Right renal pelvis (tissue), 4 donors: ENCODE data around the gene TSPAN8. TPM values are rescaled to one million over a fixed set of nuclear protein-coding genes. Genes with fewer than 3 reads are reported as not detected.
"Not testable (repeated sequence)": the region's sequence is repeated elsewhere in the genome, so short reads cannot be mapped to it uniquely, and the experiment has no call there.

Source experiments
- DNase-seq, 4 donors: peaks; one replicate each; pipeline ENCODE4 v3.0.0-alpha.2; 2013; ENCODE audit warnings: low read depth in 4 of 4, low spot score in 3 of 4, missing footprints in 1 of 4
- polyA plus RNA-seq, 4 donors: library from polyadenylated mRNA; unstranded; fragments of 120-200 nt; gene quantifications; one replicate each; pipeline ENCODE4 v1.2.1, GENCODE V29; 2013; ENCODE audit not compliant: insufficient read length in 4 of 4

Gene TSPAN8
- polyA plus RNA-seq, 4 donors: 33.3 to 45.3 (median 38.5) TPM

DNA sequence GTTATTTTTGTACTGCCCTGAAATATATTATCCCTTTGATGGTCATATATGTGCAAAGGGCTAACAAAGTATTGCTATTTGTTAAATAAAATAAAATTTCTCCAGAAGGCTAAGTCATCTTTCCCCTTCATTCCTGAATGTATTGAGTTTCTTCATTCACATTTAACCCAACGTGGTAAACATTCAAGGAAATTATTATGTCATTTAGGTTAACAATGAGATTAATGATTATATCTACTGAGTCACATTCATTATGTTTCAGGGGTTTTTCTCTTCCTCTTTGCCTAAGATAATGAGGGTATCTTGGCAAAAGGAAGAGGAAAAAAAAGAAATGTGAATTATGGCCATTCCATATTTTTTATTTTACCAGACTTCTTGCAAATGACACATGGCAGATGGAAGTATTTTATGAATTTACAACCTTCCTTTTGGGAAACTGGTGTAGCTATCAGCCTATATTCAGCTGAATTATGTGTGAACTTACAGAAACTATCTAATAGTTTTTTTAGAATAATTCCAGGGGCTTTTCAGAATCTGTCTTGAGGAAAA lies 27.2 kb downstream of the TSPAN8 start:
- DNase-seq: no peak

DNA sequence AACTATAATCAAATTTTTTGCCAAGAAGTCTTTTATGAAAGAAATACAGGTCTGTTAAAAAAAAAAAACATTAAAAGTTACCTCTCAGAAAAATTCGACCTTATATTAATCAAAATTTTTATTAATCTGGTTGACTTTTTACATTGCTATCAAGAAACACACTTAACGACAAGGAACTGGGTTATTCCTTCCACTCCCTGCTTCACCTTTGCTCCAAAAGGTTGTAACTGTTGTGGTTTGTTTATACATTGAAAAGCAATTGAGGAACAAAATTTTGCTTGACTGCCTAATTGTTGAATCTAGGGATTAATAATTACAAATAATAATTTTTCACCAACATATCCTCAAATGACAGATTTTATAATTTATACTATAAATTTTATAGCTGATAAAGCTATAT lies 28.4 kb downstream of the TSPAN8 start:
- no peak for DNase-seq

DNA sequence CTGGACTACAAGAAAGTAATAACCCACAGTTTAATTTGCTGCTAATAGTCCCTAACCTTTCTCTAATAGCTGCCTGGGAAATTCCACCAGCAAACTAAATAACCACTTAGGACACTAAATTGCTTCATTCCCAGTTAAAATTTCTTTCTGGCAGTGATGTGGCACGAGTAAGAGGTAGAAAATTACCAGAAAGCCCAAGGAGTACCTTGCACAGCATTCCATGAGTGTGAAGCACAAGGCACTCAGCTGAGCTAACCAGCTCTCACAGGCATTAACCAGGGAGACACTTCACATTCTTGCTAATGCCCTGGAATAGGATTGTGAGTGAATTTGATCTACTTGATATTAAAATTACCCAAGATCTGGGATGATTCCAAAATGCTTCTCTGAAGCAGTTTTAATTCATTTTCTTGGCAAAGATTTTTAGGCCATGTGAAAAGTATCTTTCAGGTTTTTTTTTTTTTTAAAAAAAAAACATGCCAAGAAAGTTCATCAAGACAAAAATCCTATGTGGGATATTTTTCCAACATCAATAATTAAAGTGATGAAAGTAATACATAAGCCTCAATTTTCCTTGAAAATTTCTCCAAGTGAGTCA lies 29.5 kb downstream of the TSPAN8 start:
- DNase-seq: no peak

DNA sequence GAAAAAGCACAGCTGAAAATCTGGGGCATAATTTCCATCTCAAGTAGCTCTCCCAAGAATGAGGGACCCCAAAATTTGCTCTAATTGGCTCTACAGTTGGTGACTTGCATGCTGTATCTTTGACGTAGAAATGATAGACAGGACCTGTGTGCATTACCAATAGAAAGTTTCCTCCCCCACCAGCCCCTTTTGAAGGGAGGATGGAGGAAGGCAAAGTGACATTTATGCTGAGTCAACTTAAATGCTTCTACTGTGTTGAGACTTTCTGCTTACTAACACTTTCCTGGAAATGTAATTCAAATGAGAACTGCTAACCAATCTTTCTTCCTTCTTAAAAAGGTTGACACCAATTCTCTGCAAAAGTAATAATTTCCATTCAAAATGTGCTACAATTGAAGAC lies 31.9 kb downstream of the TSPAN8 start:
- no peak for DNase-seq

DNA sequence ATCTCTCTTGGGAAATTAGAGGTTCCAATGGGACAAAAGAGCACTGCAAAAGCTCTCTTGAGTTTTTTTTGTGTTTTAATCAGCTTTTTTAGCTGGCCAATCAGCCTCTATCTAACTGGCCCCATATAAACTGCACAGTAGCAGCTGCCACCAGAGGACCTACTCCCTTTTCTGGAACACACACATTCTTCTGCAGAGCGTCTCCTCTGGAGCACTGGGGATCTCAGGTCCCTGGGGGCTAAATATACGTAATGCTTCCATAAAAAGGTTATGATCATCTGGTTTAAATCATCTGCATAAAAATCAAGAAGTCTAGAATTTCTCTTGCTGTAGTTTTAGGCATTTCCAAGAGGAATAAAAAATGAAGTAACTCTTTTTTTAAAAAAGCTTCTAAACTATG lies 32.3 kb downstream of the TSPAN8 start:
- DNase-seq: no peak

DNA sequence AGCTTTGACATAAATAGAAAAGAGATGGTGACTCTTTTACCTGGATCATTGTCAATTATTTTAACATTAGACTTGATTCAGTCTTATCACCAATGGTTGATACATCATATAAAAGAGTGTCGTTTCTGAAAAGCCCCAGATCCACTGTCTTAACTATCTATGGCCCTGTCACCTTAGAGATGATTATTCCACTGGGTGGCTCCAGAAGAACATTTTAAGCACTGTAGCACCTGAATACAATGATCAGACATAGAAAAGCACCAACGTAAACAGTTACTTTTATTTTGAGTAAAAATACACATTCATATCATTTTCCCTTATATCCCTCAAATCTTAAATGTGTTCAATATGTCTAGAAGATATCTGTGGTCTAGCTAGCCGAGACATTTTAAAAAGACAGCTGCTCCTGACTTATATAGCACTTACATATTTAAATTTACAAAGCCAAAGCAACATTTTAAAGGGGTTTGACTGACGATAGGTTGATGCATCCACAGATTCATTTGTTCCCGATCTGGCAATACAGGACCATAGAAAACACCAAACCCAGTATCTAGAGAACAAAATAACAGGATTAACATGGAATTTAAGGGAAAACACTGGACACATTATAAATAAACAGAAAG lies 32.9 kb downstream of the TSPAN8 start:
- no peak for DNase-seq

DNA sequence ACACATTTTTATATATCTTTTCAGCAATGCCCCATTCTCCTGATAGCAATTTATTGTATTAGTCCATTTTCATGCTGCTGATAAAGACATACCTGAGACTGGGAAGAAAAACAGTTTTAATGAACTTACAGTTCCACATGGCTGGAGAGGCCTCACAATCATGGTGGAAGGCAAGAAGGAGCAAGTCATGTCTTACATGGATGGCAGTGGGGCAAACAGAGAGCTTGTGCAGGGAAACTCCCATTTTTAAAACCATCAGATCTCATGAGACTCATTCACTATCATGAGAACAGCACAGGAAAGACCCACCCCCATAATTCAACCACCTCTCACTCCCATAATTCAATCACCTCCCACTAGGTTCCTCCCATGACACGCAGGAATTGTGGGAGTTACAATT lies 44.7 kb downstream of the TSPAN8 start:
- not testable (repeated sequence) for DNase-seq

DNA sequence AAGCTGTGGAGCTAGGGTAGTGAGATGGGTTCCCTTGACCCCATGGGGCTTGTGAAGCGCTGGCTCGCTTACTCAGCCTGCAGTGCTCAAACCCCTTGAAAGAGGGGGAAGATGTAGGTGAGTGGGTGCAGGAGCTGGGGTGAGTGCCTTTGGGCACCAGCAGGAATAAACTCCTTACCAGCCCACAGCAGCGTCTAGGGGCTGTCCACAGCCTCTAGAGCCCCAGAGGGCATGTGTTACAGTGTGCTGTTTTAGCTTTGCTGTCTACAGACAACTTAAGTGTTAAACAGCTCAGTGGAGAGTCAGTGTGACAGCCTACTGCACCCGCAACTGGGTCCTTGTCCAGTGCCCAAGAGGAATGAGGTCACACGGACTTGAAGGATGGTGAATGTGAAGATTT lies 48.0 kb downstream of the TSPAN8 start:
- DNase-seq: no peak

DNA sequence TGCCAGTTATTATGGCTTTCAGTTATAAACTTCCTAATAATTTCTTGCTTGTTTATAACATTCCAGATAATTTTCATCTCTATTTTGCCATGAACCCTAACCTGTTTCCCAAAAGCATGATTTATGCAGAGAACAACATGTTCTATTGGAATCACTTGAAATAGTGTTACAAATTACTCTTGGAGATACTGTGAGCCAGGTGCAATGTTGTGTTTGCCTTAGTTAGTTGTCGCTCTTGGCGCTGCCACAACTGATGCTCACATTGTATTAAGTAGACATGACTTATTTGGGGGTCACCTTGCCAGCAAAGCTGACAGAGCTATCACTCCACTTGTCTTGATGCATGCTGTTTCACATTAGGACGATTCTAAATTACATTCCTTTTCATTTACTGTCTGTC lies 49.4 kb downstream of the TSPAN8 start:
- DNase-seq: no peak

DNA sequence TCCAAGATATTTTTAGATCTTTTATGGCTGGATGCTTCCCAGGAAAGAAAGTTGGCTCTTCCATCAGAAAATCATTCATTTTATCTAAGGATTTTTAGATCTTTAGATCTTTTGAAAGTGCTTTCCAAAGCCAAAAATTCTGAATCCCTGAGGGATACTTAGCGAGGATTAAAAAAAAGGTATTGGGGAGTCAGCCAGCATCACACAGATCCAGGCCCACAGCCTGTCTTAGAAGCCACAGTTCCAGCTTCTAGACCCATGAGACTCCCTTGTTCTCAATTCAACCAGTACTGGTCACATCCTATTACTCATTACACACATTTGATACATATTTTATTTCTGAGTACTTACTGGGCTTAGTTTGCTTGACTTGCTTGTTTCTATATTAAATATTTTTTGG lies 49.9 kb downstream of the TSPAN8 start:
- DNase-seq: no peak

DNA sequence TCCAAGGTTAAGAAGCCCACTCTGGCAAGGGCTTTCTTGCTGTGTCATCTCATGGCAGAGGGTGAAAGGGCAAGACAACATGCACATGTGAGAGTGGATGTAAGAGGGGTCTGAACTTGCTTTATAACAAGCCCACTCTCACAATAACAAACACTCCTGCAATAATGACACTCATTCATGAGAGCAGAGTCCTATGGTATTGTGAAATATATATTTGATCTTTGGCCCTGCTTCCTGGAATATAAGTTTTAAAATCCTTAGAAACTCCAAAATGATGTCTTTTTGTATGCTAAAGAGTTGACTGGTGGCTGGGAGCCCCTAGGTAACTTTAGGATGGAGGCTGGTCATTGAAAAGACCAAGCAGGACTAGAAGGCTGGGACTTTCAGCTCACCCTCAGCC lies 51.8 kb downstream of the TSPAN8 start:
- DNase-seq: no peak

DNA sequence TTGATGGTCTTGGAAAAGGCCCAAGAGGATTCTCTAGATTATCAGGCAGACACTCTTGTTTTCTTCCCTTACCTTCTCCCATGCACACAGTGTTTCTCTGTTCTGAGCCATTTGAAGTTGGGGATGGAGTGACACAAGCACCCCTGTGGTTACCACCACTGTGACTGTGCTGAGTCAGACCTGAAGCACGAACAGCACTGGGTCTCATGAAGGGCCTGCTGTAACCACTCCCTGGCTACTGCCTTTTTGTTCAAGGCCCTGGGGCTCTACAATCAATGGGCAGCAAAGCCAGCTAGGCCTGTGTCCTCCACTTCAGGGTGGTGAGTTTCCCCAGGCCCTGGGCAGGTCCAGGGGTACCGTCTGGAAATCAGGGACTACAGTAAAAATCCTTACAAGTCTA lies 65.5 kb downstream of the TSPAN8 start:
- DNase-seq: no peak

DNA sequence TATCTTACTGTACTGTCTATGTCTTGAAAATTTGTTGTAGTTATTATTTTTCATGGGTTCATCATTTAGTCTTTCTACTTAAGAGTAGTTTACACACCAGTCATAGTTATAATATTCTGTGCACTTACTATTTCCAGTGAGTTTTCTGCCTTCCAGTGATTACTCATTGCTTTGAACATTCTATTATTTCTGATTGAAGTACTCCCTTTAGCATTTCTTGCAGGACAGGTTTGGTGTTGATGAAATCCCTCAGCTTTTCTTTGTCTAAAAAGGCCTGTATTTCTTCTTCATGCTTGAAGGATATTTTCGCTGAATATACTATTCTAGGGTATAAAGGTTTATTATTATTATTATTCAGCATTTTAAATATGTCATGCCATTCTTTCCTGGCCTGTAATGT lies 66.8 kb downstream of the TSPAN8 start:
- DNase-seq: no peak

DNA sequence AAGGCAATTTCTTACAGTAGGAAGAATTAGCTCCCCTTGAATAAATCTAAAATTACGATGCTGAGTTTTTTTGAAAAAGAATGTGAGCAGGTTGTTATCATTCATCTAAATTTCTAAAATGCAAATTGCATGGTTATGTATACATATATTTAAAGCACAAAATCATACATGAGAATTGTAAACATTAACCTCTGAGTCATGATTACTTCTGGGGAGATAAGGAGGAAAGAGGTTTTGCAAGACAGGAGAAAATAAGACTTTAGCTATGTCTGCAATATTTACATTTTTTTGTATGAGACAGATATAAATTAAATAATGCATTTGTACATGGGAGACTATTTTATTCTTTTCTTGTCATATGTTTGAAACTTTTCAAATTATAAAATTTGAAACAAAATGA lies 72.2 kb downstream of the TSPAN8 start:
- DNase-seq: no peak

DNA sequence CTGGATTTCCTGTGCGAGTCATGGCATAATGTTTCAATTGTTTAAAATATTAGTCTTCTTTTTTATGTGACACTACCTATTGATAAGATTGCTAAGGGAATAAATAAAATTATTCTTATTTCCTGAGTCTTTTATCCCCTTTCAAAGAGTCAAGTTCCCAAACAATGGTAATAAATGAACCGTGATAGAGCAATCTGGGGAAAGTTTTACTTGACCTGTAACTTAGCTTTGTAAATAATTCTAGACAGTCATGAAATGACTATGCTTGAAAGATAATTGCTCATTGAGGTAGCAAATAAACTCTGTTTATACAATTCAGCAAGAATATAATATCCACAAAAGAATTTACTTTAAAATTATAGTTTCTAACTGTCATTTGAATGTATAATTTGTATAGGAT lies 82.1 kb downstream of the TSPAN8 start:
- no peak for DNase-seq

Other genes starting within 250 kb of the TSPAN8 start
- under 1 TPM; 0.40 to 0.87 (median 0.65) TPM for gene PTPRR, start 237.3 kb downstream of the TSPAN8 start, polyA plus RNA-seq